AG08395 (cell line): ENCODE data around the gene HEPHL1.
"Not testable (repeated sequence)": the region's sequence is repeated elsewhere in the genome, so short reads cannot be mapped to it uniquely, and the experiment has no call there.

ENCODE experiments used
- DNase-seq: peaks from one replicate; pipeline ENCODE4 v3.0.0; 2012; ENCODE audit warnings: mixed read lengths, low spot score

The HEPHL1 gene, protein sequence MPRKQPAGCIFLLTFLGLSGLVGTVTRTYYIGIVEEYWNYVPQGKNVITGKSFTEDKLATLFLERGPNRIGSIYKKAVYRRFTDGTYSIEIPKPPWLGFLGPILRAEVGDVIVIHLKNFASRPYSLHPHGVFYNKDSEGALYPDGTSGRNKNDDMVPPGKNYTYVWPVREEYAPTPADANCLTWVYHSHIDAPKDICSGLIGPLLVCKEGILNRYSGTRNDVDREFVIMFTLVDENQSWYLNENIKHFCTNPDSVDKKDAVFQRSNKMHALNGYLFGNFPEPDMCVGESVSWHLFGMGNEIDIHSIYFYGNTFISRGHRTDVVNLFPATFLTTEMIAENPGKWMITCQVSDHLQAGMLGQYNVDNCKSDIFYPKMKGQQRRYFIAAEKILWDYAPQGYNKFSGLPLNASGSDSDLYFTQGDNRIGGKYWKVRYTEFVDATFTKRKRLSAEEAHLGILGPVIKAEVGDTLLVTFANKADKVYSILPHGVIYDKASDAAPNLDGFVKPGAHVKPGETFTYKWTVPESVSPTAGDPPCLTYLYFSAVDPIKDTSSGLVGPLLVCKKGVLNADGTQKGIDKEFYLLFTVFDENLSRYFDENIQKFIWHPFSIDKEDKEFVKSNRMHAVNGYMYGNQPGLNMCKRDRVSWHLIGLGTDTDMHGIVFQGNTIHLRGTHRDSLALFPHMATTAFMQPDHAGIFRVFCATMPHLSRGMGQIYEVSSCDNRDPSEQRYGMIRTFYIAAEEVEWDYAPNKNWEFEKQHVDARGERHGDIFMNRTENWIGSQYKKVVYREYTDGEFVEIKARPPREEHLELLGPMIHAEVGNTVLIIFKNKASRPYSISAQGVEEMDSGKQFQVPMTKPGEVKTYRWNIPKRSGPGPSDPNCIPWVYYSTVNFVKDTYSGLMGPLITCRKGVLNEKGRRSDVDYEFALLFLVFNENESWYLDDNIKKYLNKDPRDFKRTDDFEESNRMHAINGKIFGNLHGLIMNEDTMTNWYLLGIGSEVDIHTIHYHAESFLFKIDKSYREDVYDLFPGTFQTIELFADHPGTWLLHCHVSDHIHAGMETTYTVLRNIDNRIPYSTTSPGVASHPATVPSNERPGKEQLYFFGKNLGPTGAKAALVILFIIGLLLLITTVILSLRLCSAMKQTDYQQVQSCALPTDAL

GRCh38 chr11:94020777-94021481 lies at the start of gene HEPHL1:
TSS of gene HEPHL1 (plus strand) at chr11:94021354. CDS start at chr11:94021369, 15 bp downstream.
- DNase-seq, result no peak

DNA sequence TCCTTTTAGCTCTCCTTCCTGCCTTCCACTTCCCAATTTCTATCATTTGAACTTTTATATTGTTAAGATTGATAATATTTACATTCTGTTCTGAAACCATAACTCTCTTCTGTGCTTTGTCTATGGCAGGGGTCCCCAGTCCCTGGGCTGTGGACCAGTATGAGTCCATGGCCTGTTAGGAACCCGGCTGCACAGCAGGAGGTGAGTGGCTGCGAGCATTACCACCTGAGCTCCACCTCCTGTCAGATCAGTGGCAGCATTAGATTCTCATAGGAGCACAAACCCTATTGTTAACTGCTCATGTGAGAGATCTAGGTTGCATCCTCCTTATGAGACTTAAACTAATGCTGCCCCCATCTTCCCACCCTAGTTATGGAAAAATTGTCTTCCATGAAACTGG lies 48.4 kb upstream of the HEPHL1 start:
- DNase-seq, result no peak

- not testable (repeated sequence) for DNase-seq
Observed at GRCh38 chr11:93973322-93974051, 47.7 kb upstream of the HEPHL1 start.

DNA sequence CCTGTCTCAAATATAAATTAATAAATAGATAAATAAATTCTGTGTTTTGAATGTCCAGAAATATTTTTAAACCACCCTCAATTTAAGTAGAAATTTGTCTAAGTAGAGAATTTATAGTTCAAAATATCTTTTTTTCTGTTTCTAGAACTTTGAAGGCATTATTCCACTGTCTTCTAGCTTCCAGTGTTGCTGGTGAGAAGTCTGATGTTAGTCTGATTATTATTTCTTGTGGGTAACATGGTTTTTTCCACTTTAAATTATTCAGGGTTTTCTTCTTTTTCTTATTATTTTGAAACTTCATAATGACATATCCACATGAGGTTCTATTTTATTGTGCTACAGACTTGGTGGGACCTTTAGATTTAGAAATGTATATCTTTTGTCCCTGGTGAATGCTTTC lies 46.4 kb upstream of the HEPHL1 start:
- no peak for DNase-seq

DNA sequence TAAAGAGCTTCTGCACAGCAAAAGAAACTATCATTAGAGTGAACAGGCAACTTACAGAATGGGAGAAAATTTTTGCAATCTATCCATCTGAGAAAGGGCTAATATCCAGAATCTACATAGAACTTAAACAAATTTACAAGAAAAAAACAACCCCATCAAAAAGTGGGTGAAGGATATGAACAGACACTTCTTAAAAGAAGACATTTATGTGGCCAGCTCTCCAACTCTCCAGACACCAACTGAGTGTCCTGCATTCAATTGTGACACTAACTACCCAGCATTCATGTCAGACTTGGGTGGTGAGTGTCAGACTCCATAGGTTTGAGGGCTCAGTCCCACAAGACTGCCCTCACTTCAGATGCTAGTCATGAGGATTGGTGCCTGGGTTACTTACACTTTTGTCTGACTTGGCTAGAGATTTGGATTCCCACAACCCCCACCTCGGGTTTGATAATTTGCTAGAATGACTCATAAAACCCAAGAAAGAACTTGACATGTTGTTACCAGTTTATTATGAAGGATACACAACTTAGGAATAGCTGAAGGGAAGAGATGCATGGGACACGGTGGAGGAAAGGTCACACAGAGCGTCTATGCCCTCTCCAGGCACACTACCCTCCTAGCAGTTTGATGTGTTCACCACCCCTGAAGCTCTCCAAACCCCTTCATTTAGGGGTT lies 44.4 kb upstream of the HEPHL1 start:
- not testable (repeated sequence) for DNase-seq

DNA sequence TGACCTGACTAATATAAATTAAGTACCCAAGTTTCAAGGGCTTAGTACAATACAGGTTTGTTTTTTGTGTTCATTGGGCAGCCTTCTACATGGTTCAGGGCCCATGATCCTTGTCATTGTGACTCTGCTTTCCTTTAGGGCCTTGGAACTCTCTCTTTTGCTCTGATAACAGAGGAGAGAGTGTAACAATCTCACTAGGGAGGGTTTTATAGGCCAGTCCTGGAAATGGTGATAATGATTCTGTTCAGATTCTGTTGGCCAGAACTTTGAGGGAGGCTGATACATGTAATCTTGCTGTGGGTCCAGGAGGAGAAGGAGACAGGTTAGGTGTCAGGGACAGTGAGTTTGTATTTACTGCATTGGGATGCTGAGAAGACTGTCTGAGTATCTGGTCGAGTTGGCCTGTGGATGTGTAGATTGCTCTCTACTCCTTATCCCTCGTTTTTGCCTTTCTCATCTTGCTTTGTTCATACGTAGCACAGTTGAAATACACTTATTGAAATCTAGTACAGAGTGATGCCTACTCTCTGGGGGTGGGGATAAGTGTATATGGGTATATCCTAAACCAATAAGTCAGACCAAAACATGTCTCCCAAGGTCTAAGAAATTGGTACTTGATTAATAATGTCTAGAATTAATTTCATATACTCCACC lies 37.5 kb upstream of the HEPHL1 start:
- DNase-seq, result no peak

- DNase-seq, result no peak
Observed at GRCh38 chr11:93984196-93984567, 37.0 kb upstream of the HEPHL1 start.

DNA sequence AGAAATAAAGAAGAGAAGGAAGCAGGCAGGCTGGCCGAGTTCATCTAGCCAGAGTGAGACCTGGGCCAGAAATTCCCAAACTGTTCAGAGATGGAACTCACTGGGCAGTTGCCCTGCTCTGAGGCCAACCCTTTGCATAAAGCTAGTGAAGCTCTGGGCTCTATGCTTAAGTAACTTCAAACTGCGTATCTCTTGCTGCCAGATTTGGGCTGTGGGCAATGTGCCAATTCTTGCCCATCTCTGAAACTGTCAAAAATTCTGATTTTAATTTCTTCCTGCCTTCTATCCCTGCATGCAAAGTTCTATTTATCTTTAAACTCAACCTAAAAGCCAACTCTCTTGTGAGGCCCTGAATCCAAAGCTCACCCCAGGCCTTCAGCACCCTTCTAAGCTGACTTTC lies 36.2 kb upstream of the HEPHL1 start:
- no peak for DNase-seq

- no peak for DNase-seq
Observed at GRCh38 chr11:93986716-93987115, 34.4 kb upstream of the HEPHL1 start.

DNA sequence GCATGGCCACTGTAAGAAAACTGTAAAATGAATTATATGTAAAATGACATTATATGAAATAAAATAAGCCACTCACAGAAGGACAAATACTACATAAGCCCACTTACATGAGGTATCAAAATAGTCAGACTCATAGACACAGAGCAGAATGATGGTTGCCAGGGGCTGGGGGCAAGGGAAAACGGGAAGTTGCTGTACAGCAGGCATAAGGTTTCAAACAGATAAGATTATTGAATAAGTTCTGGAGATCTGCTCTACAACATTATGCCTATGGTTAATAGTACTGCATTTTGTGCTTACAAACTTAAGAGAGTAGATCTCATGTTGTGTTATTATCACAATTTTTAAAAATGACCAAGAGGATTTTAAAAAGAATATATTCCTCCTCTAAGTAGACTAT lies 32.7 kb upstream of the HEPHL1 start:
- DNase-seq, result no peak

GRCh38 chr11:93988912-93989311 lies 32.2 kb upstream of the HEPHL1 start:
- DNase-seq, result no peak

DNA sequence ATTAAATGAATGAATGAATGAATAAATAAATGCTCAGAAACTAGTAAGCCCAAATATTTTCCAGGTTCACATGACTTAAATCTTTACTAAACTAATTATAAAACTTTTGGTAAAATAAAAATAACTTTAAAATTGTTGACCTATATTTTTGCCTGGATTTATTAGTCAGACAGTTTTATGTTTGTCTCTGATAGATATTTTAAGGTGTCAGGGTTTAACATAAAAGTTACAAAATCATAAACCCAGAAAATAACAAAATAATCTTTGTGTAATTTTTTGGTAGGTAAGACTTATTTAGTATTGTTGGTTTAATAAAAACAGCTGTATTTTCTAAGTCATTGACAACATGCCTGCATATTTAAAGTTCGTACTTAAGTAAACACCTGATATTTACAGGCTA lies 27.4 kb upstream of the HEPHL1 start:
- DNase-seq, result no peak

DNA sequence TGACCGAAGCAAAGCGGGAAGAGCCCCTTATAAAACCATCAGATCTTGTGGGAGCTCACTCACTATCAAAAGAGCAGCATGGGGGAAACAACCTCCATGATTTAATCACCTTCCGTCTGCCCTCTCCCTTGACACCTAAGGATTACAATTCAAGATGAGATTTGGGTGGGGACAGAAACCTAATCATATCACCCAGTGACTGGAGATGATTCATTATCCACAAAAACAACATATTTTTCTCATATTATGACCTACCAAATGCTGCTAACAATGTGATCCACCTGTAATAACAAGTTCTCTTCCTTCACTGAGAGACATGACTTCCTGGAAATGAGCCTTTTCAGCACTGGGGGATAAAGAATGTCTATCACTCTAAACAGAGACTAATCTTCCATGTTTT lies 23.4 kb upstream of the HEPHL1 start:
- DNase-seq, result no peak

GRCh38 chr11:94000659-94001058 lies 20.5 kb upstream of the HEPHL1 start:
- no peak for DNase-seq

DNA sequence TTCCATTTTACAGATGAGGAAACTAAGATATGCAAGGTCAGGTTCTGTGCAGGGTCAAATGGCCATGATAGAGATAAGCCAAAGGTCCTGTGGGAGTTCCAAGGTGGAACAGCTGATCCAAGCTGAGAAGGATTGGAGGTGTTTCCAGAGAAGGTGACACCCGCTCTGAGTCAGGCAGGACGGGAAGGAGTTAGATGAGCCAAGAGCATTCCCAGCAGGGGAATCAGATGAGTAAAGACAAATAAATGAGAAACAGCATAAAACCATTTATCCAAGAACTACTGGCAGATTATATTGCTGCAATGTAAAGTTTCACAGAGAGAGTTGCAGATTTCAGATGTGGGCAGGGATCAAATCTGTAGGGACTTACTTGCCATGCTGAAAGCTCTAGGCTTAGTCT lies 18.9 kb upstream of the HEPHL1 start:
- no peak for DNase-seq

DNA sequence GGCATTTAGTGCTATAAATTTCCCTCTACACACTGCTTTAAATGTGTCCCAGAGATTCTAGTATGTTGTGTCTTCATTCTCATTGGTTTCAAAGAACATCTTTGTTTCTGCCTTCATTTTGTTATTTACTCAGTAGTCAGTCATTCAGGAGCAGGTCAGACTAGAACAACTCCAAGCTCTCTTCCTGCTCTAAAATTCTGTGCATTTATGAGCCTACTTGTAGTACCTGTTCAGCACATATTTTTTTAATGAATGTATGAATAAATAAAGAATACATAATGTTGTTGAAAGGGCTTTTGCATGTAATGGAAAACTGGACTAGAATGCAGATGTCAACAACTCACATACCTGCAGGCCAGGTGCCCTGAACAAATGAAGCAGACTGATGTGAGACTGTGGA lies 13.7 kb upstream of the HEPHL1 start:
- DNase-seq, result no peak

- DNase-seq, result no peak
Observed at GRCh38 chr11:94007906-94008305, 13.2 kb upstream of the HEPHL1 start.

- DNase-seq, result no peak
Observed at GRCh38 chr11:94010136-94010535, 11.0 kb upstream of the HEPHL1 start.

- no peak for DNase-seq
Observed at GRCh38 chr11:94011478-94011877, 9.7 kb upstream of the HEPHL1 start.

- no peak for DNase-seq
Observed at GRCh38 chr11:94017446-94017845, 3.7 kb upstream of the HEPHL1 start.
